ENCODE results near the gene MTMR12. TPM values are rescaled to one million over a fixed set of nuclear protein-coding genes. Genes with fewer than 3 reads are reported as not detected.

The MTMR12 gene
- total and polyA plus RNA-seq, 2 of the 13 experiments (the other 11 are each of a cell fraction or from before 2014, with no cell fraction given): 23.4 to 36.6 TPM

DNA sequence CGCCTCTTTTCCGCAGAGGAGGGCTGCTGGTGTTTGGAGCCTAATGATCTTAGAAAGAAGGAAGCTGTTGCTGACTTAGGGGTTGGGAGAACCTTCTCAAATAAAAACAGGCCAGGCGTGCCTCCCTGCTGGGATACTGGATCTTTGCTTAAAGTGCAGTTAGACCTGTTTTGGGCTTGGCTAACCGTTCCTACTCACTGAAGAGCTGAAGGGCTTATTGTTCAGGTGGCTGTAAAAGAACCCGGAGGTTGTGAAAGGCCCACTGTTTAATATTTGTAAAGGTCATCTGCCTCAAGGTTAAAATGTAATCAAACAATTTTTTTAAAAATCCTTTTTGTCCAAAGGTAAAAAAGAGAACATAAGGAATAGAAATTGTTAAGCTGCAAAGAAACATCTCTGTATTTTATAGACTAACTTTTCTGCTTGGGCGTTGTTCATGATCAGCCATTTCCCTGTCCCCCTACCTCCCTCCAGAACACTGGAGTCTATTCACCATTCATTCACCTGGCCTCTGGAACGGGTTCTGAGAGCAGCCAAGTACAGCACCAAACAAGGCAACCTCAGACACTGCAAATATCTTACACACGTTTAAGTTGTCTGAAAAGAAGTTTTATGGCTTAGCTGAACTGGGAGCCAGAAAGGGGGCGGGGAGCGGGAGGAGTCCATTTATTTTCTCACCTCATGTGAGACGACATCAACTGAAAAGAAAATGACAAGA is 18.6 kb upstream of the MTMR12 start (continued):
- peak; percentile 32 for TF ChIP-seq XRCC5 (optimal IDR thresholded peaks at IDR 0.05; ENCODE audit: low read length)
- TF ChIP-seq, protein P1, sequence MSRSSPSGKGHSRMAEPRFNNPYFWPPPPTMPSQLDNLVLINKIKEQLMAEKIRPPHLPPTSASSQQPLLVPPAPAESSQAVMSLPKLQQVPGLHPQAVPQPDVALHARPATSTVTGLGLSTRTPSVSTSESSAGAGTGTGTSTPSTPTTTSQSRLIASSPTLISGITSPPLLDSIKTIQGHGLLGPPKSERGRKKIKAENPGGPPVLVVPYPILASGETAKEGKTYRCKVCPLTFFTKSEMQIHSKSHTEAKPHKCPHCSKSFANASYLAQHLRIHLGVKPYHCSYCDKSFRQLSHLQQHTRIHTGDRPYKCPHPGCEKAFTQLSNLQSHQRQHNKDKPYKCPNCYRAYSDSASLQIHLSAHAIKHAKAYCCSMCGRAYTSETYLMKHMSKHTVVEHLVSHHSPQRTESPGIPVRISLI (CRISPR knock-in tag; IDR thresholded peaks at IDR 0.05; ENCODE audit: borderline replicate concordance): peak; percentile 78; the same call in 1 of the 2 replicates
- TF ChIP-seq RCOR2 (CRISPR knock-in tag; IDR thresholded peaks at IDR 0.05): peak; percentile 56; the same call in 1 of the 2 replicates
- TF ChIP-seq AHR (CRISPR knock-in tag; IDR thresholded peaks at IDR 0.05): no peak
- TF ChIP-seq, protein P2, sequence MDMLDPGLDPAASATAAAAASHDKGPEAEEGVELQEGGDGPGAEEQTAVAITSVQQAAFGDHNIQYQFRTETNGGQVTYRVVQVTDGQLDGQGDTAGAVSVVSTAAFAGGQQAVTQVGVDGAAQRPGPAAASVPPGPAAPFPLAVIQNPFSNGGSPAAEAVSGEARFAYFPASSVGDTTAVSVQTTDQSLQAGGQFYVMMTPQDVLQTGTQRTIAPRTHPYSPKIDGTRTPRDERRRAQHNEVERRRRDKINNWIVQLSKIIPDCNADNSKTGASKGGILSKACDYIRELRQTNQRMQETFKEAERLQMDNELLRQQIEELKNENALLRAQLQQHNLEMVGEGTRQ (IDR thresholded peaks at IDR 0.05; ENCODE audit: low read depth, low read length): no peak
- TF ChIP-seq, protein P2 (CRISPR knock-in tag; IDR thresholded peaks at IDR 0.05; ENCODE audit: borderline replicate concordance): no peak
- TF ChIP-seq SRY (CRISPR knock-in tag; IDR thresholded peaks at IDR 0.05): no peak
- TF ChIP-seq RBAK (CRISPR knock-in tag; IDR thresholded peaks at IDR 0.05): no peak
- peak; percentile 57; the same call in 1 of the 2 replicates for TF ChIP-seq CREM (IDR thresholded peaks at IDR 0.05)
- no peak for TF ChIP-seq CREM (CRISPR knock-in tag; IDR thresholded peaks at IDR 0.05)
- no peak for TF ChIP-seq EEA1 (CRISPR knock-in tag; IDR thresholded peaks at IDR 0.05; ENCODE audit: borderline replicate concordance)
- TF ChIP-seq ZNF543 (CRISPR knock-in tag; IDR thresholded peaks at IDR 0.05): 0 out of 2 replicates have a peak, but pooled peaks have one; percentile 27
- peak; percentile 29; the same call in 1 of the 2 replicates for TF ChIP-seq ZBTB7B (CRISPR knock-in tag; IDR thresholded peaks at IDR 0.05)
- 0 out of 2 replicates have a peak, but pooled peaks have one; percentile 46 for TF ChIP-seq ZSCAN21 (CRISPR knock-in tag; IDR thresholded peaks at IDR 0.05; ENCODE audit: borderline replicate concordance)

Data from HepG2 (cell line).